Measurements from ENCODE around the gene CENPO.

GRCh38 chr2:24744356-24744755, 48.9 kb upstream of the CENPO start:
- TF ChIP-seq, protein P1, sequence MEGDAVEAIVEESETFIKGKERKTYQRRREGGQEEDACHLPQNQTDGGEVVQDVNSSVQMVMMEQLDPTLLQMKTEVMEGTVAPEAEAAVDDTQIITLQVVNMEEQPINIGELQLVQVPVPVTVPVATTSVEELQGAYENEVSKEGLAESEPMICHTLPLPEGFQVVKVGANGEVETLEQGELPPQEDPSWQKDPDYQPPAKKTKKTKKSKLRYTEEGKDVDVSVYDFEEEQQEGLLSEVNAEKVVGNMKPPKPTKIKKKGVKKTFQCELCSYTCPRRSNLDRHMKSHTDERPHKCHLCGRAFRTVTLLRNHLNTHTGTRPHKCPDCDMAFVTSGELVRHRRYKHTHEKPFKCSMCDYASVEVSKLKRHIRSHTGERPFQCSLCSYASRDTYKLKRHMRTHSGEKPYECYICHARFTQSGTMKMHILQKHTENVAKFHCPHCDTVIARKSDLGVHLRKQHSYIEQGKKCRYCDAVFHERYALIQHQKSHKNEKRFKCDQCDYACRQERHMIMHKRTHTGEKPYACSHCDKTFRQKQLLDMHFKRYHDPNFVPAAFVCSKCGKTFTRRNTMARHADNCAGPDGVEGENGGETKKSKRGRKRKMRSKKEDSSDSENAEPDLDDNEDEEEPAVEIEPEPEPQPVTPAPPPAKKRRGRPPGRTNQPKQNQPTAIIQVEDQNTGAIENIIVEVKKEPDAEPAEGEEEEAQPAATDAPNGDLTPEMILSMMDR (conservative IDR thresholded peaks at IDR 0.05; ENCODE audit: low read depth, low read length), result no peak
- no peak for TF ChIP-seq RAD21 (IDR thresholded peaks at IDR 0.05; ENCODE audit: low read length)
- no peak for TF ChIP-seq POLR2A (IDR thresholded peaks at IDR 0.05; ENCODE audit: low read depth, low read length)
- no peak for TF ChIP-seq FOS (IDR thresholded peaks at IDR 0.05; ENCODE audit: low read depth, low read length)
